ENCODE measurements around the gene LMX1B. TPM values are rescaled to one million over a fixed set of nuclear protein-coding genes. Genes with fewer than 3 reads are reported as not detected.

Gene LMX1B
- total RNA-seq, 2 donors from 2014 or later, result 0.74 to 1.3 TPM

DNA sequence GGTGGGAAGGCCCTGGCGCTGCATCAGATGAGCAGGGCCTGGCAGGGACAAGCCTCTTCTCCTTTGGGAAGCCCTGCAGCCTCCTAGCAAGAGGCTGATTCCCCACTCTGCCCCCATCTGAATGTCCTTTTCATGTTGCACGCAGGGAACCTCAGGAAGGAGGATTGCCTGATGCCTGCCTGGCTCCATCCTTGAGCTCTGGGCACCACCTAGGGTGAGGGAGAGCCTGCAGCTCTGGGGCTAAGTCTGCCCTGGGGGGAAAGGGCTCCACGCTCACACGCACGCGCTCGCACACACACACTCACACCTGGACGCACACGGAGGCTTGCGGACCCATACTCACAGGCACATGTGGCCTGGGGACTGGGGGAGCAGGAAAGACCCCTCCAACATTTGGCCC is 86.6 kb downstream of the LMX1B start:
- H3K4me3 ChIP-seq, result no peak overlapping the region
- no peaks in the 10 kb centered on the region for H3K36me3 ChIP-seq
- H3K27ac ChIP-seq, result no peak overlapping the region
- TF ChIP-seq, protein P1, sequence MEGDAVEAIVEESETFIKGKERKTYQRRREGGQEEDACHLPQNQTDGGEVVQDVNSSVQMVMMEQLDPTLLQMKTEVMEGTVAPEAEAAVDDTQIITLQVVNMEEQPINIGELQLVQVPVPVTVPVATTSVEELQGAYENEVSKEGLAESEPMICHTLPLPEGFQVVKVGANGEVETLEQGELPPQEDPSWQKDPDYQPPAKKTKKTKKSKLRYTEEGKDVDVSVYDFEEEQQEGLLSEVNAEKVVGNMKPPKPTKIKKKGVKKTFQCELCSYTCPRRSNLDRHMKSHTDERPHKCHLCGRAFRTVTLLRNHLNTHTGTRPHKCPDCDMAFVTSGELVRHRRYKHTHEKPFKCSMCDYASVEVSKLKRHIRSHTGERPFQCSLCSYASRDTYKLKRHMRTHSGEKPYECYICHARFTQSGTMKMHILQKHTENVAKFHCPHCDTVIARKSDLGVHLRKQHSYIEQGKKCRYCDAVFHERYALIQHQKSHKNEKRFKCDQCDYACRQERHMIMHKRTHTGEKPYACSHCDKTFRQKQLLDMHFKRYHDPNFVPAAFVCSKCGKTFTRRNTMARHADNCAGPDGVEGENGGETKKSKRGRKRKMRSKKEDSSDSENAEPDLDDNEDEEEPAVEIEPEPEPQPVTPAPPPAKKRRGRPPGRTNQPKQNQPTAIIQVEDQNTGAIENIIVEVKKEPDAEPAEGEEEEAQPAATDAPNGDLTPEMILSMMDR (IDR thresholded peaks at IDR 0.05), result no peak
- no peak for DNase-seq (ENCODE audit: low spot score)
- peaks cover 0 to 13% of the 10 kb centered on the region in 2 donors for H3K4me1 ChIP-seq
- no peaks in the 10 kb centered on the region for H3K9me3 ChIP-seq
- peaks cover 0 to 13% of the 10 kb centered on the region in 2 donors for H3K27me3 ChIP-seq

DNA sequence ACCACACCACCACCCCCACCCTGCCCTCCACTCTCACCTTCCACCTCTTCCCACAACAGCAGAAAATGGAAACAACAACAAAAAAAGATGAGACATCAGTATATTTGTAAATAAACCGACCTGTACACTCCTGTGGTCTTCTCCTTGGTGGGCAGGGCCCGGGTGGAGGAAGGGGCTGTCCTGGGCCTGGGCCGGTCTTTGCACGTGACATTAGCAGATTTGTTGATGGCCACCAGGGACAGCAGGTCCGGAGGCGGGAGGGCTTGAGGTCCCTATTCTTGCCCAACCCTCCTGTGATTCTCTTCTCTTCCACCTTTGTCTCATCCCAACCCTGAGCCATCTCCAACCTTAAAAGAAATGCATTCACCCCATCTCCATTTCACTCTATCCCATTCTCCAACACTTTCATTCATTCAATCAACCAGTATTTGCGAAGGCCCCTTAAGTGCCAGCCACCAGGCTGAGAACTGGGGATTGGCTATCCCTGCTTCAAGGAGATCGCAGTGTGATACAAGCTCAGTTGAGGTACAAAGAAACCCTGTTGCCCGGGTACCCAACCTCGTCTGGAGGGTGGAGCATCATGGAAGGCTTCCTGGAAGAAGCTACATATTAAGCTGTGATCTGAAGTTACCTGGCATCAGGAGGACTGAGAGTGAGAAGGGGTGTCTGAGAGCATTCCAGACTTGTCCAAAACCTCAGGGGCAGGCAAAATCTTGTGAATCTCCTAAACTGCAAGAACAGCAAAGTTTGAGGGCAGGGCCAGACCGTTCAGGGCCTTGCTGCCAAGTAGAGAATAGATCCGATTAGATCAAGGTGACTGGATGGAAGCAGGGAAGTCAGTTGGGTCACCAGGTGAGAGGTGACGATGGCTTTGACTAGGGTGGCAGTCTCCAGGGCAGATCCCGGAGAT is 87.4 kb downstream of the LMX1B start:
- H3K27me3 ChIP-seq, result peaks cover 0 to 20% of the 10 kb centered on the region in 2 donors
- H3K4me3 ChIP-seq, result no peak overlapping the region
- no peak for DNase-seq (ENCODE audit: low spot score)
- no peaks in the 10 kb centered on the region for H3K36me3 ChIP-seq
- TF ChIP-seq, protein P1 (IDR thresholded peaks at IDR 0.05), result no peak
- no peak overlapping the region for H3K27ac ChIP-seq
- peaks cover 0 to 20% of the 10 kb centered on the region in 2 donors for H3K4me1 ChIP-seq
- no peaks in the 10 kb centered on the region for H3K9me3 ChIP-seq

DNA sequence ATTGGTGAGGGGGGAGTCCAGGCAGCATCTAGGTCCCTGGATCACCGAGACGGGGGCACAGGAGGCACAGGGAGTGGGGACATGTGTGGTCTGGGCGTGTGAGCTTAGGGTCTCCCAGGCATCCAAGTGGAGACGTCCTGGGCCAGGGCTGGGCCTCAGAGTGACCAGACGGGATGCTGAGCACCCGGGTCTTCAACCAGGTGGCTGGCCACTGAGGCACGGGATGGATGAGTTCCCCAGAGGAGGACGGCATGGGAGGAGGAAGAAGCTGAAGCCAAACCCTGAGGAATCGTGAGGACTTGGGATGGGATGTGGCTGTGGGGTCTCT is 88.0 kb downstream of the LMX1B start:
- Histone ChIP-seq H3K27ac (no peak overlapping the region), H3K4me1 (peaks cover 0 to 20% of the 10 kb centered on the region in 2 donors), H3K9me3 (no peaks in the 10 kb centered on the region), H3K27me3 (peaks cover 0 to 20% of the 10 kb centered on the region in 2 donors), H3K36me3 (no peaks in the 10 kb centered on the region), H3K4me3 (no peak overlapping the region)
- DNase-seq (ENCODE audit: low spot score), result no peak
- TF ChIP-seq, protein P1 (IDR thresholded peaks at IDR 0.05), result no peak

DNA sequence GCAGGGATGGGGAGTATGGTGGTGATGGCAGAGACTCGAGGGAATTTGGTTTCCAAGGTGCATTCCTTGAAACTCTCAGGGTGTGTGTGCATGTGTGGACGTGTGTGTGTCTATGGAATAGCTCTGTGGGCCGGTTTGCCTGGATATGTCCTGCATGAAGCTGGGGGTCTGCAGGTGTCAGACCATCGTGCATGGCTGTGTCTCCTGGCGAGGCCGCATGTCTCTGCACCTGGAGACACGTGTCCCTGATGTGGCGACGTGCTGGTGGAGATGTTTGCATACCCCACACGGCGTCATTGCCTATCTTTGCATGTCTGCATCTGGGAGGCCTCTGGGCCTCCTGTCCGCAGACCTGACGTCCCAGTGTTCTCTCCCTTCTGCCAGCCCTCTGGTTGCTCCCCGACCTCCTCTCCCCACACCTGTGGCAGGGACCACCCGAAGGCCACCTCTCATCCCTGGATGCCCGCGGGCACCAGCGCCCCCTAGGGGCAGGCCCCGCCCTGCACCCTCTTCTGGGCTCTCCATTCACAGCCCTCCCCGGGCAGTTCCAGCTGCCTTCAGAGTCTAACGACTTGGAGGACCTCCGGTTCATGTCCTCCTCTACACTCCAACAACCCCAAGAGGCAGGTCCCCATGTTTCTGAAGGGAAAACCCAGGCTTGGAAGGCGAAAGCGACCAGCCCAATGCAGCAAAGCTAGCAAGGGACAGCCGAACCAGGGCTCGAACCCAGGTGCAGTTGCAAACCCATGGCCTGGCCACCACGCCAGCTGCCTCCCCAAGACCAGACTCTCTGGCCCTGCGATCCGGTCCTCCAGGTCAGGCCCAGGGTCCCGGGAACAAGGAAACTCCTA is 88.6 kb downstream of the LMX1B start:
- Histone ChIP-seq H3K27me3 (peaks cover 0 to 20% of the 10 kb centered on the region in 2 donors), H3K9me3 (no peaks in the 10 kb centered on the region), H3K4me3 (no peak overlapping the region), H3K36me3 (no peaks in the 10 kb centered on the region), H3K4me1 (peaks cover 0 to 20% of the 10 kb centered on the region in 2 donors), H3K27ac (no peak overlapping the region)
- no peak for DNase-seq (ENCODE audit: low spot score)
- TF ChIP-seq, protein P1 (IDR thresholded peaks at IDR 0.05), result peak; percentile 35 to 69

DNA sequence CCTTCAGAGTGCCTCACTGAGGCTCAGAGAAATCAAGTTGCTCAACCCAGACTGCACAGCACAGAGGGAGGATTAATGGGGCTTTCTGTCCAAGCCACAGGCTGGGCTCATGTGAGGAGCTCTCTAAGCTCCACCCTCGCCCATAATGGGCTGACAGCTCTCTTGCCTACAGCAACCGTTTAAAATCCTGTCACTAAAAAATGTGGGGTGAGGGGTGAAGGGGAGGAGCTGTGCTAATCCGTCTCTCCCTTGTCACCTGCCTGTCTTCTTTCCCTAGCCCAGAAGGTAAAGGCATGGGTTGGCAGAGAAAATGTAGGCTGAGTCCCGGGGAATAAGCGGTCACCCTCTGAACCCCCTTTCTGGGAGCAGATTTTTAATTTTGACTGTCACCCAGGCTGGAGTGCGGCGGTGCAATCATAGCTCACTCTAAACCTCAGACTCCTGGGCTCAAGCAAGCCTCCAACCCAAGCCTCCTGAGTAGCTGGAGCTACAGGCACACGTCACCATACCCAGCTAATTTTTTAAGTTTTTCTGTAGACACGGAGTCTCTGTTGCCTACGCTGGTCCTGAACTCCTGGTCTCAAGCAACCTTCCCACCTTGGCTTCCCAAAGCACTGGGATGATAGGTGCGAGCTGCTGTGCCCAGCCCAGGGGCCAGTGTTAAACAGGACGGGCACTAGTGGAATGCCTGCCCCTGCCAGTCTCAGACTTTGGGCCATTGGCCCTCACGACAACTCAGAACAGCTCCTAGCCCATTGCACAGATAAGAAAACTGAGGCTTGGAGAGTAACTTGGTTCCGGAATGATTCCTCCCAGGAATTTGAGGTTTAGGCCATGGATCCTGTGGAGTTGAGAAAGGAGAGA is 89.5 kb downstream of the LMX1B start:
- Histone ChIP-seq H3K27me3 (peaks cover 0 to 20% of the 10 kb centered on the region in 2 donors), H3K4me3 (no peak overlapping the region), H3K27ac (no peak overlapping the region), H3K4me1 (peaks cover 0 to 20% of the 10 kb centered on the region in 2 donors), H3K9me3 (no peaks in the 10 kb centered on the region), H3K36me3 (no peaks in the 10 kb centered on the region)
- TF ChIP-seq, protein P1 (IDR thresholded peaks at IDR 0.05), result no peak
- no peak for DNase-seq (ENCODE audit: low spot score)

Measured in right atrium auricular region (tissue), 2 donors.